ENCODE data around the gene ZNF521.

Gene ZNF521

DNA sequence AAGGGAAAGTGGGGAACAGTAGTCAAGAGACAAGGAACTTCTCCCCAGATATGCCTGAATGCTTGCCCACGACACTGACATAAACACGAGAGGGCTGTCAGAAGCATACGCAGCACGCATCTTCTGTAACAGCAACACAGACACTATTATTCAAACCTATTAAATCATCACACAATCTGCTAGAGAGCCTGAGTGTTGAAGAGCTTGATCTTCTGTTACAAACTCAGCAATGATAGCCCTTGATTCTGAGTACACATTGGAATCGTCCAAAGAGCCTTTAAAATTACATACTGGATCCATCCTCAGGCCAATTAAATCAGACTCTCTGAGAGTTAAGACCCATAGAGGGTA lies 111.6 kb downstream of the ZNF521 start:
- DNase-seq (ENCODE audit: low read depth) = no peak
- no peak for TF ChIP-seq POLR2A (IDR thresholded peaks at IDR 0.05; ENCODE audit: extremely low read depth, insufficient read length)
- TF ChIP-seq, protein P1, sequence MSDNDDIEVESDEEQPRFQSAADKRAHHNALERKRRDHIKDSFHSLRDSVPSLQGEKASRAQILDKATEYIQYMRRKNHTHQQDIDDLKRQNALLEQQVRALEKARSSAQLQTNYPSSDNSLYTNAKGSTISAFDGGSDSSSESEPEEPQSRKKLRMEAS (IDR thresholded peaks at IDR 0.05; ENCODE audit: low read depth, low read length) = no peak
- TF ChIP-seq, protein P2, sequence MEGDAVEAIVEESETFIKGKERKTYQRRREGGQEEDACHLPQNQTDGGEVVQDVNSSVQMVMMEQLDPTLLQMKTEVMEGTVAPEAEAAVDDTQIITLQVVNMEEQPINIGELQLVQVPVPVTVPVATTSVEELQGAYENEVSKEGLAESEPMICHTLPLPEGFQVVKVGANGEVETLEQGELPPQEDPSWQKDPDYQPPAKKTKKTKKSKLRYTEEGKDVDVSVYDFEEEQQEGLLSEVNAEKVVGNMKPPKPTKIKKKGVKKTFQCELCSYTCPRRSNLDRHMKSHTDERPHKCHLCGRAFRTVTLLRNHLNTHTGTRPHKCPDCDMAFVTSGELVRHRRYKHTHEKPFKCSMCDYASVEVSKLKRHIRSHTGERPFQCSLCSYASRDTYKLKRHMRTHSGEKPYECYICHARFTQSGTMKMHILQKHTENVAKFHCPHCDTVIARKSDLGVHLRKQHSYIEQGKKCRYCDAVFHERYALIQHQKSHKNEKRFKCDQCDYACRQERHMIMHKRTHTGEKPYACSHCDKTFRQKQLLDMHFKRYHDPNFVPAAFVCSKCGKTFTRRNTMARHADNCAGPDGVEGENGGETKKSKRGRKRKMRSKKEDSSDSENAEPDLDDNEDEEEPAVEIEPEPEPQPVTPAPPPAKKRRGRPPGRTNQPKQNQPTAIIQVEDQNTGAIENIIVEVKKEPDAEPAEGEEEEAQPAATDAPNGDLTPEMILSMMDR (IDR thresholded peaks at IDR 0.05; ENCODE audit: low read depth, low read length) = no peak
- no peak for TF ChIP-seq MYC (IDR thresholded peaks at IDR 0.05; ENCODE audit: low read depth, low read length)
- H3K4me3 ChIP-seq (ENCODE audit: low read depth, low read length) = no peak overlapping the region

DNA sequence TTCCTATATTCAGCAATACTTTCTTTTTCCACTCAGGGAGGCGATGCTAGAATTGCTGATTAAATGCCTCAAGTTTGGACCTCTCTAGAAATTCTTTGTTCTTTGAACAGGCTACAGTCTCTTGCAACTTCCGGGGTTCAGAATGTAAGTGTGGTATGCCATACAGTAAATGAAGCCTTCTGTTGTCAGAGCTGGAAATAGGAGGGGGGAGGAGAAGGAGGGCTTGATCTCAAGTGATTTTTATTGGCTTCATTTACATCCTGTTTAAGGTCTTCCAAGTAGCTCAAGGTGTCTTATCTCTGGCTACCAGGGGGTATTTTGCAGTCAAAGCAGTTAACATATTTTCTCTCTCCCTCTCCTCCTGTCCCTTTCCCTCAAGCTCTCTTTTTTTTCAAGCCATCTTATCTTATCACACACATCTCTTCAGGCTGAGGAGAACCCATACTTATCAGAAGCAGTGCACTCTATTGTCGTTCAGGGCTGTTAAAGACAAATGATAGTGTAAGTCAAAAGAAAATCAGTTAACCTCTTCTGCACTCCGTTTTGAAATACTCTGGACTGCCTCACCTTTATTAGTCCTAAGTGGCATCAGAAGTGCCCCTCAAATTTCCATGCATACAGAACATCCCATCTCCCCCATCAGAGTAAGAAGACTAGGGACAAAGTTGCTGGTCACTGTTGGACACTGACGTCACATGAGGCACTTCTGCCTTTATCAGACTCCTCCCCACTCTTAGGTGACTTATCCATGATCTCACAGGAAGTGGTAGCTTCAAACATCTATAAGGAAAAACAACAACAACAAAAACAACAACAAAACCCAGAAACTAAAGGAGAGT lies 112.2 kb downstream of the ZNF521 start:
- H3K4me3 ChIP-seq (ENCODE audit: low read depth, low read length) = no peak overlapping the region
- TF ChIP-seq, protein P1 (IDR thresholded peaks at IDR 0.05; ENCODE audit: low read depth, low read length) = no peak
- no peak for TF ChIP-seq MYC (IDR thresholded peaks at IDR 0.05; ENCODE audit: low read depth, low read length)
- TF ChIP-seq, protein P2 (IDR thresholded peaks at IDR 0.05; ENCODE audit: low read depth, low read length) = no peak
- TF ChIP-seq POLR2A (IDR thresholded peaks at IDR 0.05; ENCODE audit: extremely low read depth, insufficient read length) = no peak
- no peak for DNase-seq (ENCODE audit: low read depth)

DNA sequence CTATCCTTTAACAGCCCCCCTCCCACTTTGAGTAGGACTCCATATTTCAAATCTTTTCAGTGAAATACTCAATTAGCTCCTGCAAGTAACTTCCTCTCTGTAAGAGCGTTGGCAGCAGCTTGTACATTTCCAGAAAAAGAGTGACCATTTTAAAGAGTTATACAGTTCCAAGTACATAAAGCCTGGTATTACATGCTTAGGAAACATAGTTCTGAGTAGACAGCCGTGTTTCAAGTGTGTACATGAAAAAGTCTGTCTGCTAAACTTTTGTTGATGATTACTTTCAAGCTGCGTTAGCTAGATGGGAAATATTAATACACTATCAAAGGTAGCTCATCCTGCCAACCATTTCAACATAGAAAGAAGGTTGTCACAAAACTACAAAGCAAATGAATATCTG lies 112.8 kb downstream of the ZNF521 start:
- DNase-seq (ENCODE audit: low read depth) = no peak
- no peak for TF ChIP-seq POLR2A (IDR thresholded peaks at IDR 0.05; ENCODE audit: extremely low read depth, insufficient read length)
- TF ChIP-seq, protein P1 (IDR thresholded peaks at IDR 0.05; ENCODE audit: low read depth, low read length) = no peak
- TF ChIP-seq, protein P2 (IDR thresholded peaks at IDR 0.05; ENCODE audit: low read depth, low read length) = no peak
- TF ChIP-seq MYC (IDR thresholded peaks at IDR 0.05; ENCODE audit: low read depth, low read length) = no peak
- no peak overlapping the region for H3K4me3 ChIP-seq (ENCODE audit: low read depth, low read length)

DNA sequence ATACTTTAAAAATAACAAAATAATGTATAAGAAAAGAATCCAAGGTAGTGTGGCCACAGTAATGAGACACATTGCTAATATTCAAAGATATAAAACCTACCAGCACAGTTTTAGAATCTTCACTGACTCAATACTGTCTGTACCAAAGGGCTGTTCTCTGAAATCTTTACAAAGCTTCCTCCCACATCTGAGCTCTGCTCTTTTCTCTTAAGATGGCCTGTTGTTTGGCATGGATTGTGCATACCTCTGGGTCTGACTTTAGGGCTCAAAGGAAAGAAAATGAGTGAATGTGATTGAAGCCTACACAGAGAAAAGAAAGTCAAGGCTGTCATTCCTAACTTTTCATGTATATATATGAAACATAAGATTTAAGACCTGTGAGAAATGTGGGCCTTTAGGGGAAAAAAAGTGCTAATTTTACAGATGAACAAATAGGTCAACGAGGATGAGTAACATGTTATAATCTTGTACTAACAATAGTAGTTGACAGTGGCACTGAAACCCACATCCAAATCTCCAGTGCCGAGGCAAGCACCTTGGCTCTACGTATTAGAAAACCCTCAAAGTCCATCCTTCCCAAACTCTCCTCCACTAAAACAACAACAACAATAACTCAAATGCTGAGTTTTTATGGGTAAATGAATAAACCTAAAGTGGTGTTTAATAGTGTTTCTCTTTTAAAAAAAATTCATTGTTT lies 114.2 kb downstream of the ZNF521 start:
- no peak for DNase-seq (ENCODE audit: low read depth)
- H3K4me3 ChIP-seq (ENCODE audit: low read depth, low read length) = no peak overlapping the region
- TF ChIP-seq, protein P1 (IDR thresholded peaks at IDR 0.05; ENCODE audit: low read depth, low read length) = no peak
- TF ChIP-seq POLR2A (IDR thresholded peaks at IDR 0.05; ENCODE audit: extremely low read depth, insufficient read length) (no peak), MYC (IDR thresholded peaks at IDR 0.05; ENCODE audit: low read depth, low read length) (no peak)
- TF ChIP-seq, protein P2 (IDR thresholded peaks at IDR 0.05; ENCODE audit: low read depth, low read length) = no peak

DNA sequence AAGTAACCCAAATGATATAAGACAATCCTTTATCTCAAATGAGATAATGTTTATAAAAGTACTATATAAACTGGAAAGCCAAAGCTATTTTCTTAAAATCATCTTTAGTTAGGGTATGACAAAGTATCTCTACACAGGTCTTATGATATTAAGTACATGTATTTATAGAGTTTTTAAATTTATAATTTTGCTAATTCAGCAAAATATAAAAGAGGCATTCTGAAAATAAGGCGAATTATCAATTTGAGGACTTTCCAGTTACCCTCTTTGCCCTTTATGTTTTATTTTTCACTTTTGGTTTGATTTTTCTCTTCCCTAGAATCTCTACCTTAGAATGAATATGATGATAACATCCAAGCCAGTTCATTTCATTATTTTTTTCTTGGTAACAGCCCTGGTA lies 115.2 kb downstream of the ZNF521 start:
- TF ChIP-seq POLR2A (IDR thresholded peaks at IDR 0.05; ENCODE audit: extremely low read depth, insufficient read length) = no peak
- TF ChIP-seq MYC (IDR thresholded peaks at IDR 0.05; ENCODE audit: low read depth, low read length) = no peak
- TF ChIP-seq, protein P1 (IDR thresholded peaks at IDR 0.05; ENCODE audit: low read depth, low read length) = no peak
- TF ChIP-seq, protein P2 (IDR thresholded peaks at IDR 0.05; ENCODE audit: low read depth, low read length) = no peak
- H3K4me3 ChIP-seq (ENCODE audit: low read depth, low read length) = no peak overlapping the region
- no peak for DNase-seq (ENCODE audit: low read depth)
